HCT116 (cell line): ENCODE data around the gene MEGF6.

Experiments used
- POLR2A ChIP-seq: IDR thresholded peaks from 2 replicates; pipeline ENCODE4 v1.7.0; 2011; ENCODE audit warnings: borderline replicate concordance; ENCODE audit not compliant: insufficient read depth, insufficient read length; ENCODE audit errors: extremely low read depth
- POLR2AphosphoS5 ChIP-seq: IDR thresholded peaks from 2 replicates; pipeline ENCODE4 v1.6.1; 2011; ENCODE audit warnings: mild to moderate bottlenecking, low read depth, low read length, moderate library complexity

- TF ChIP-seq POLR2AphosphoS5 (no peak), POLR2A (no peak)
Measured at GRCh38 chr1:3598522-3599285, 12.6 kb downstream of the MEGF6 start.
